ENCODE data around the gene DNAAF2. TPM values are rescaled to one million over a fixed set of nuclear protein-coding genes. Genes with fewer than 3 reads are reported as not detected.
"Not testable (repeated sequence)": the region's sequence is repeated elsewhere in the genome, so short reads cannot be mapped to it uniquely, and the experiment has no call there.

The DNAAF2 gene
- total and polyA plus RNA-seq, 11 donors, result 3.4 to 10.0 (median 5.1) TPM

GRCh38 chr14:49621114-49621881 lies 13.7 kb downstream of the DNAAF2 start:
- intact Hi-C loops (cut with DNase I), result loop anchor here in 3 of 10 donors (2.0 to 5.0 kb wide), 2 partner anchors 22 to 34 kb away; partner anchors contain the start of genes RPS29 (in 3 of the 3) and LRR1 (in 1 of the 3)

GRCh38 chr14:49620182-49621113 lies 14.6 kb downstream of the DNAAF2 start, which contains the start of the genes MGAT2 and RPL36AL:
Gene MGAT2 (plus strand): TSS chr14:49620799. CDS start chr14:49621269, 470 bp downstream.
Gene RPL36AL (minus strand): TSS chr14:49620626. CDS start chr14:49619104, 1,522 bp downstream.
- Histone ChIP-seq H3K27me3 (no peaks in the 10 kb centered on the region), H3K4me3 (peak within 1 kb of the TSS; percentile 60 to 96 (median 76)), H3K36me3 (peaks cover 0 to 40% (median 33%) of the 10 kb centered on the region in 9 donors), H3K9me3 (no peaks in the 10 kb centered on the region), H3K27ac (peak within 1 kb of the TSS; percentile 86 to 98 (median 92)), H3K4me1 (peaks cover 0 to 57% (median 31%) of the 10 kb centered on the region in 12 donors)
- 0 to 1% (median 0%) methylated on average over 67 to 85 of the region's 85 CpGs for WGBS, 4 donors
- DNase-seq (peak; percentile 98 to 99 (median 99)), ATAC-seq (peak; percentile 99 to 100 (median 100))
- peak in 8 of 12 donors; percentile 17 to 59 (median 32) for TF ChIP-seq CTCF (IDR thresholded peaks at IDR 0.05)
- TF ChIP-seq POLR2A (IDR thresholded peaks at IDR 0.05), result peak; percentile 64 to 92
- intact Hi-C loops (cut with DNase I), result loop anchor here in 3 of 10 donors (2.0 to 5.0 kb wide), 2 partner anchors 22 to 33 kb away; partner anchors contain the start of genes RPS29 (in 3 of the 3) and LRR1 (in 1 of the 3)

More at GRCh38 chr14:49621114-49621881, 13.7 kb downstream of the DNAAF2 start:
- Histone ChIP-seq H3K36me3 (peaks cover 0 to 47% (median 39%) of the 10 kb centered on the region in 9 donors), H3K27ac (peak overlapping the region; percentile 86 to 98 (median 92)), H3K27me3 (no peaks in the 10 kb centered on the region), H3K9me3 (no peaks in the 10 kb centered on the region), H3K4me3 (peak overlapping the region; percentile 60 to 96 (median 76)), H3K4me1 (peaks cover 0 to 57% (median 31%) of the 10 kb centered on the region in 12 donors)
- DNase-seq, result peak; percentile 70 to 89 (median 79)
- WGBS, 4 donors, result 3 to 7% (median 3%) methylated on average over 33 to 65 of the region's 65 CpGs
- ATAC-seq, result peak; percentile 13 to 77 (median 66)
- TF ChIP-seq POLR2A (IDR thresholded peaks at IDR 0.05) (no peak), CTCF (IDR thresholded peaks at IDR 0.05) (no peak)

- WGBS, 4 donors, result 1 to 3% (median 1%) methylated on average over 11 of the region's 11 CpGs
- peaks cover 0 to 56% (median 31%) of the 10 kb centered on the region in 12 donors for H3K4me1 ChIP-seq
- ATAC-seq (no peak), DNase-seq (no peak)
- no peak for TF ChIP-seq CTCF (IDR thresholded peaks at IDR 0.05)
- no peak for TF ChIP-seq POLR2A (IDR thresholded peaks at IDR 0.05)
- H3K27me3 ChIP-seq, result no peaks in the 10 kb centered on the region
- intact Hi-C loops (cut with DNase I), result loop anchor here in 3 of 10 donors (2.0 to 5.0 kb wide), 2 partner anchors 21 to 32 kb away; partner anchors contain the start of genes RPS29 (in 3 of the 3) and LRR1 (in 1 of the 3)
- H3K36me3 ChIP-seq, result peaks cover 0 to 39% (median 30%) of the 10 kb centered on the region in 9 donors
- no peaks in the 10 kb centered on the region for H3K9me3 ChIP-seq
- H3K4me3 ChIP-seq, result peak overlapping the region; percentile 60 to 96 (median 76)
- H3K27ac ChIP-seq, result peak overlapping the region in 11 of 12 donors; percentile 86 to 98 (median 92)
Measured at GRCh38 chr14:49619730-49620129, 15.3 kb downstream of the DNAAF2 start.

- Histone ChIP-seq H3K4me3 (peak overlapping the region in 11 of 12 donors; percentile 60 to 96 (median 79)), H3K4me1 (peaks cover 0 to 52% (median 31%) of the 10 kb centered on the region in 12 donors), H3K27ac (peak overlapping the region in 2 of 12 donors; percentile 92 to 98), H3K36me3 (peaks cover 0 to 42% (median 30%) of the 10 kb centered on the region in 9 donors)
- H3K9me3 ChIP-seq; DNase-seq; ATAC-seq; H3K27me3 ChIP-seq; intact Hi-C loops (cut with DNase I): not testable (repeated sequence)
- WGBS, 4 donors, result 59 to 80% (median 74%) methylated on average over 19 of the region's 19 CpGs
Measured at GRCh38 chr14:49619273-49619672, 15.8 kb downstream of the DNAAF2 start.

Data from heart left ventricle (tissue), 16 donors.